Endothelial cell of umbilical vein (primary cell): ENCODE measurements around the gene RBSN. TPM values are rescaled to one million over a fixed set of nuclear protein-coding genes. Genes with fewer than 3 reads are reported as not detected.

ENCODE experiments used
- BruUV-seq: library from RNA; stranded (reverse); fragments of 400-500 nt; replicated peaks from 2 replicates; lab custom pipeline; 2021; lab: Mats Ljungman, UMichigan
- CTCF ChIA-PET: fragments of 300-600, 350-600 bp; sonication (Branson Sonifier 250); formaldehyde crosslinking; loops from one replicate; lab custom pipeline; 2021; ENCODE audit warnings: antibody characterized with exemption, inconsistent platforms; lab: Charles Lee
- POLR2A ChIA-PET: fragments of 300-600, 350-600 bp; sonication (Branson Sonifier 250); formaldehyde crosslinking; loops from one replicate; lab custom pipeline; 2021; ENCODE audit warnings: antibody characterized with exemption, inconsistent platforms; lab: Charles Lee
- DNase-seq: peaks from one replicate; pipeline ENCODE4 v3.0.0-alpha.2; 2011; ENCODE audit warnings: low read depth, low spot score
- FAIRE-seq: peaks from 2 replicates; lab custom pipeline; 2011; peaks lifted over from hg19 to GRCh38; lab: Jason Lieb, UNC
- H2AFZ ChIP-seq: 2 replicates; pipeline ENCODE4 v1.6.0; 2012; ENCODE audit warnings: low read depth, low read length, control low read depth, inconsistent platforms
- H3K27ac ChIP-seq: 2 replicates; pipeline ENCODE4 v1.5.1; 2011; ENCODE audit warnings: low read depth, mild to moderate bottlenecking, control low read depth, low read length, moderate library complexity; ENCODE audit not compliant: insufficient read depth
- H3K27me3 ChIP-seq, 2 experiments: 2 replicates each; pipeline versions ENCODE4 v1.6.0 to v1.6.1; 2011; ENCODE audit warnings: low read length in 2 of 2, mixed read lengths in 1 of 2; ENCODE audit not compliant: control insufficient read depth in 2 of 2, insufficient read depth in 2 of 2
- H3K36me3 ChIP-seq, 2 experiments: 2 replicates in 1 of 2; 3 replicates in 1 of 2; pipeline ENCODE4 v1.5.1; 2011; ENCODE audit warnings: low read length in 2 of 2, mild to moderate bottlenecking in 1 of 2, moderate library complexity in 1 of 2; ENCODE audit not compliant: control insufficient read depth in 2 of 2, insufficient read depth in 2 of 2; ENCODE audit errors: extremely low read depth in 1 of 2
- H3K4me1 ChIP-seq: 3 replicates; pipeline ENCODE4 v1.5.1; 2011; ENCODE audit warnings: mild to moderate bottlenecking, low read length; ENCODE audit not compliant: control insufficient read depth, insufficient read depth; ENCODE audit errors: extremely low read depth
- H3K4me2 ChIP-seq: 2 replicates; pipeline ENCODE4 v1.6.1; 2011; ENCODE audit warnings: low read length, control low read depth, mixed read lengths; ENCODE audit not compliant: insufficient read depth
- H3K4me3 ChIP-seq, 3 experiments: fragments of 200-600 bp in 1 of 3; sonication (generic), shearing (Covaris generic) in 1 of 3; replicated peaks in 1 of 3; 2 replicates each; pipeline ENCODE4 v1.5.1; 2011 to 2016; ENCODE audit warnings: control low read depth in 3 of 3, low read length in 3 of 3, mild to moderate bottlenecking in 2 of 3, inconsistent platforms in 1 of 3, low read depth in 1 of 3, moderate library complexity in 1 of 3; ENCODE audit not compliant: insufficient read depth in 1 of 3
- H3K79me2 ChIP-seq: 2 replicates; pipeline ENCODE4 v1.6.0; 2012; ENCODE audit warnings: low read length, inconsistent platforms; ENCODE audit not compliant: control insufficient read depth, insufficient read depth
- H3K9ac ChIP-seq: replicated peaks from 2 replicates; pipeline ENCODE3; 2011; ENCODE audit warnings: low read length, control low read depth; ENCODE audit not compliant: insufficient read depth; ENCODE audit errors: extremely low read depth
- H3K9me1 ChIP-seq: replicated peaks from 3 replicates; pipeline ENCODE4 v1.6.0; 2011; ENCODE audit warnings: mild to moderate bottlenecking, low read length; ENCODE audit not compliant: control insufficient read depth, insufficient read depth; ENCODE audit errors: extremely low read depth
- H3K9me3 ChIP-seq: replicated peaks from 2 replicates; pipeline ENCODE4 v1.5.1; 2012; ENCODE audit warnings: low read length, inconsistent platforms; ENCODE audit not compliant: control insufficient read depth, insufficient read depth
- H4K20me1 ChIP-seq: replicated peaks from 2 replicates; pipeline ENCODE3; 2011; ENCODE audit warnings: mild to moderate bottlenecking, low read length; ENCODE audit not compliant: control insufficient read depth, insufficient read depth; ENCODE audit errors: extremely low read depth
- EZH2 ChIP-seq: IDR thresholded peaks from 2 replicates; pipeline ENCODE4 v1.6.1; 2012; ENCODE audit warnings: borderline replicate concordance, low read depth, mild to moderate bottlenecking, moderate library complexity, low read length, inconsistent platforms; ENCODE audit not compliant: severe bottlenecking
- FOS ChIP-seq: IDR thresholded peaks from 2 replicates; pipeline ENCODE4 v1.6.1; 2011; ENCODE audit warnings: mild to moderate bottlenecking, low read length, moderate library complexity, borderline replicate concordance; ENCODE audit not compliant: insufficient read depth
- GATA2 ChIP-seq: IDR thresholded peaks from 2 replicates; pipeline ENCODE4 v1.7.0; 2011; ENCODE audit warnings: low read depth, mild to moderate bottlenecking, moderate library complexity, mixed read lengths, low read length; ENCODE audit not compliant: insufficient read length, insufficient read depth
- JUN ChIP-seq: IDR thresholded peaks from 2 replicates; pipeline ENCODE4 v1.6.1; 2011; ENCODE audit warnings: borderline replicate concordance, low read depth; ENCODE audit not compliant: insufficient read length, insufficient read depth
- MYC ChIP-seq: IDR thresholded peaks from one replicate; pipeline ENCODE4 v1.6.1; 2011; ENCODE audit warnings: mild to moderate bottlenecking, low read depth, low read length
- dilution Hi-C: fragments of 300-500 bp; cut with MboI; formaldehyde crosslinking; loops from one replicate; pipeline ENCODE4 v1.15.0; 2019; ENCODE audit warnings: low sequenced_read_pairs; ENCODE audit not compliant: extremely low pct_ligation_motif_present
- intact Hi-C: fragments of 100-400 bp; cut with micrococcal nuclease; formaldehyde crosslinking; loops from one replicate; pipeline ENCODE4 v1.10.0; 2022
- polyA plus RNA-seq, 4 experiments: library from polyadenylated mRNA; depleted of rRNA in 3 of 4; stranded (reverse) in 3 of 4; unstranded in 1 of 4; fragments of >200 nt; gene quantifications; 2 replicates each; pipeline versions ENCODE4 v1.2.1 to v1.2.3, GENCODE V29; 2011 to 2012; ENCODE audit warnings: missing spikeins in 1 of 4
- total RNA-seq: library from RNA; stranded (reverse); gene quantifications from 2 replicates; pipeline ENCODE4 v1.2.3, GENCODE V29; 2021
- TF ChIP-seq, protein P1 (sequence below), 2 donors: IDR thresholded peaks; 1 replicate in 1 of 2; 2 replicates in 1 of 2; pipeline ENCODE4 v1.5.1; 2011; ENCODE audit warnings: low read length in 2 of 2, mild to moderate bottlenecking in 2 of 2, moderate library complexity in 2 of 2, control low read depth in 1 of 2, inconsistent platforms in 1 of 2, low read depth in 1 of 2; ENCODE audit not compliant: insufficient read depth in 1 of 2; ENCODE audit errors: extremely low read depth in 1 of 2

The RBSN gene
- total and polyA plus RNA-seq, 2 donors (not counting 3 experiments of a cell fraction or from before 2014, with no cell fraction given), result 6.7 to 23.6 TPM

GRCh38 chr3:15023719-15024118 is 75.2 kb downstream of the RBSN start:
- Histone ChIP-seq H3K27me3 (no peaks in the 10 kb centered on the region), H4K20me1 (no peaks in the 10 kb centered on the region), H3K4me3 (no peak overlapping the region), H3K9me1 (no peaks in the 10 kb centered on the region), H3K36me3 (peaks cover 28 to 37% of the 10 kb centered on the region in 2 experiments), H3K4me1 (no peaks in the 10 kb centered on the region), H3K4me2 (no peak overlapping the region), H3K9me3 (no peaks in the 10 kb centered on the region), H2AFZ (no peak overlapping the region), H3K27ac (no peak overlapping the region), H3K9ac (no peak overlapping the region), H3K79me2 (no peaks in the 10 kb centered on the region)
- intact Hi-C loops (no loop called here), dilution Hi-C loops (no loop called here)
- no TSS peak for BruUV-seq
- TF ChIP-seq JUN (no peak), EZH2 (no peak), FOS (no peak), GATA2 (no peak), MYC (no peak)
- TF ChIP-seq, protein P1, sequence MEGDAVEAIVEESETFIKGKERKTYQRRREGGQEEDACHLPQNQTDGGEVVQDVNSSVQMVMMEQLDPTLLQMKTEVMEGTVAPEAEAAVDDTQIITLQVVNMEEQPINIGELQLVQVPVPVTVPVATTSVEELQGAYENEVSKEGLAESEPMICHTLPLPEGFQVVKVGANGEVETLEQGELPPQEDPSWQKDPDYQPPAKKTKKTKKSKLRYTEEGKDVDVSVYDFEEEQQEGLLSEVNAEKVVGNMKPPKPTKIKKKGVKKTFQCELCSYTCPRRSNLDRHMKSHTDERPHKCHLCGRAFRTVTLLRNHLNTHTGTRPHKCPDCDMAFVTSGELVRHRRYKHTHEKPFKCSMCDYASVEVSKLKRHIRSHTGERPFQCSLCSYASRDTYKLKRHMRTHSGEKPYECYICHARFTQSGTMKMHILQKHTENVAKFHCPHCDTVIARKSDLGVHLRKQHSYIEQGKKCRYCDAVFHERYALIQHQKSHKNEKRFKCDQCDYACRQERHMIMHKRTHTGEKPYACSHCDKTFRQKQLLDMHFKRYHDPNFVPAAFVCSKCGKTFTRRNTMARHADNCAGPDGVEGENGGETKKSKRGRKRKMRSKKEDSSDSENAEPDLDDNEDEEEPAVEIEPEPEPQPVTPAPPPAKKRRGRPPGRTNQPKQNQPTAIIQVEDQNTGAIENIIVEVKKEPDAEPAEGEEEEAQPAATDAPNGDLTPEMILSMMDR (IDR thresholded peaks at IDR 0.05; ENCODE audit: extremely low read depth in 1 of 2, insufficient read depth in 1 of 2, low read depth in 1 of 2, low read length in 2 of 2), result no peak
- POLR2A ChIA-PET, result no interaction called here
- DNase-seq (no peak), FAIRE-seq (no peak)
- CTCF ChIA-PET, result interaction anchor here (1.2 kb wide), 1 partner anchor 9 kb away, joined by 3 read pairs; no protein-coding TSS in a partner anchor
